ENCODE results near the gene CRHBP.

GRCh38 chr5:76978869-76979268, 26.0 kb downstream of the CRHBP start:
- TF ChIP-seq, protein P1, sequence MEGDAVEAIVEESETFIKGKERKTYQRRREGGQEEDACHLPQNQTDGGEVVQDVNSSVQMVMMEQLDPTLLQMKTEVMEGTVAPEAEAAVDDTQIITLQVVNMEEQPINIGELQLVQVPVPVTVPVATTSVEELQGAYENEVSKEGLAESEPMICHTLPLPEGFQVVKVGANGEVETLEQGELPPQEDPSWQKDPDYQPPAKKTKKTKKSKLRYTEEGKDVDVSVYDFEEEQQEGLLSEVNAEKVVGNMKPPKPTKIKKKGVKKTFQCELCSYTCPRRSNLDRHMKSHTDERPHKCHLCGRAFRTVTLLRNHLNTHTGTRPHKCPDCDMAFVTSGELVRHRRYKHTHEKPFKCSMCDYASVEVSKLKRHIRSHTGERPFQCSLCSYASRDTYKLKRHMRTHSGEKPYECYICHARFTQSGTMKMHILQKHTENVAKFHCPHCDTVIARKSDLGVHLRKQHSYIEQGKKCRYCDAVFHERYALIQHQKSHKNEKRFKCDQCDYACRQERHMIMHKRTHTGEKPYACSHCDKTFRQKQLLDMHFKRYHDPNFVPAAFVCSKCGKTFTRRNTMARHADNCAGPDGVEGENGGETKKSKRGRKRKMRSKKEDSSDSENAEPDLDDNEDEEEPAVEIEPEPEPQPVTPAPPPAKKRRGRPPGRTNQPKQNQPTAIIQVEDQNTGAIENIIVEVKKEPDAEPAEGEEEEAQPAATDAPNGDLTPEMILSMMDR (IDR thresholded peaks at IDR 0.05): no peak
- TF ChIP-seq EZH2 (IDR thresholded peaks at IDR 0.05) (no peak), EZH2phosphoT487 (IDR thresholded peaks at IDR 0.05) (no peak)
